Keratinocyte (primary cell): ENCODE results near the gene ZNF836. TPM values are rescaled to one million over a fixed set of nuclear protein-coding genes. Genes with fewer than 3 reads are reported as not detected.

Source experiments
- DNase-seq: peaks from one replicate; pipeline ENCODE4 v3.0.0-alpha.2; 2011; ENCODE audit warnings: low read depth, missing footprints, low spot score
- FAIRE-seq: peaks from 2 replicates; lab custom pipeline; 2011; peaks lifted over from hg19 to GRCh38; lab: Jason Lieb, UNC
- H2AFZ ChIP-seq: 2 replicates; pipeline ENCODE4 v1.6.0; 2012; ENCODE audit warnings: low read length, control low read depth, inconsistent platforms; ENCODE audit not compliant: control insufficient read depth
- H3K27ac ChIP-seq: 2 replicates; pipeline ENCODE4 v1.5.1; 2011; ENCODE audit warnings: low read length; ENCODE audit not compliant: control insufficient read depth, insufficient read depth
- H3K27me3 ChIP-seq: 3 replicates; pipeline ENCODE4 v1.6.0; 2011; ENCODE audit warnings: low read length; ENCODE audit not compliant: control insufficient read depth, insufficient read depth; ENCODE audit errors: extremely low read depth
- H3K36me3 ChIP-seq, 2 experiments: 2 replicates in 1 of 2; 3 replicates in 1 of 2; pipeline ENCODE4 v1.5.1; 2011; ENCODE audit warnings: low read length in 2 of 2, mild to moderate bottlenecking in 1 of 2; ENCODE audit not compliant: control insufficient read depth in 2 of 2, insufficient read depth in 2 of 2; ENCODE audit errors: extremely low read depth in 1 of 2
- H3K4me1 ChIP-seq: 3 replicates; pipeline ENCODE4 v1.5.1; 2011; ENCODE audit warnings: low read length; ENCODE audit not compliant: control insufficient read depth, insufficient read depth; ENCODE audit errors: extremely low read depth
- H3K4me2 ChIP-seq: 3 replicates; pipeline ENCODE4 v1.6.0; 2011; ENCODE audit warnings: low read depth, low read length; ENCODE audit not compliant: control insufficient read depth, insufficient read depth; ENCODE audit errors: extremely low read depth
- H3K4me3 ChIP-seq, 3 experiments: fragments of 200-600 bp in 1 of 3; sonication (generic) in 1 of 3; 2 replicates in 2 of 3; 3 replicates in 1 of 3; pipeline ENCODE4 v1.5.1; 2011 to 2016; ENCODE audit warnings: low read length in 3 of 3, mild to moderate bottlenecking in 3 of 3, control low read depth in 2 of 3, inconsistent platforms in 1 of 3, low read depth in 1 of 3, mixed read lengths in 1 of 3, mixed run types in 1 of 3, moderate library complexity in 1 of 3; ENCODE audit not compliant: control insufficient read depth in 2 of 3, insufficient read depth in 2 of 3; ENCODE audit errors: extremely low read depth in 1 of 3
- H3K79me2 ChIP-seq: 2 replicates; pipeline ENCODE4 v1.6.0; 2012; ENCODE audit warnings: low read length; ENCODE audit not compliant: control insufficient read depth, insufficient read depth
- H3K9ac ChIP-seq: 3 replicates; pipeline ENCODE4 v1.6.0; 2011; ENCODE audit warnings: low read length; ENCODE audit not compliant: control insufficient read depth, insufficient read depth; ENCODE audit errors: extremely low read depth
- H3K9me1 ChIP-seq: 3 replicates; pipeline ENCODE4 v1.6.0; 2011; ENCODE audit warnings: low read length; ENCODE audit not compliant: control insufficient read depth, insufficient read depth; ENCODE audit errors: extremely low read depth
- H3K9me3 ChIP-seq: 2 replicates; pipeline ENCODE4 v1.5.1; 2012; ENCODE audit warnings: low read depth, low read length; ENCODE audit not compliant: control insufficient read depth
- H4K20me1 ChIP-seq: 3 replicates; pipeline ENCODE4 v1.6.0; 2011; ENCODE audit warnings: low read length; ENCODE audit not compliant: control insufficient read depth, insufficient read depth; ENCODE audit errors: extremely low read depth
- EZH2 ChIP-seq: IDR thresholded peaks from one replicate; pipeline ENCODE4 v1.6.1; 2012; ENCODE audit warnings: inconsistent platforms, mild to moderate bottlenecking, low read length, moderate library complexity
- dilution Hi-C: fragments of 300-500 bp; cut with MboI; formaldehyde crosslinking; loops from one replicate; pipeline ENCODE4 v1.7.0; 2020; ENCODE audit warnings: low sequenced_read_pairs; ENCODE audit not compliant: extremely low pct_ligation_motif_present
- polyA plus RNA-seq, 5 experiments: library from polyadenylated mRNA; depleted of rRNA in 3 of 5; stranded (reverse) in 3 of 5; stranded (forward) in 1 of 5; unstranded in 1 of 5; fragments of >200 nt; gene quantifications; 1 replicate in 1 of 5; 2 replicates in 3 of 5; 3 replicates in 1 of 5; pipeline versions ENCODE4 v1.2.1 to v1.2.3, GENCODE V29; 2011 to 2012; ENCODE audit warnings: missing spikeins in 2 of 5, low read depth in 1 of 5, low replicate concordance in 1 of 5
- TF ChIP-seq, protein P1 (sequence below), 3 experiments: IDR thresholded peaks in 1 of 3; conservative IDR thresholded peaks in 1 of 3; optimal IDR thresholded peaks in 1 of 3; 2 replicates in 2 of 3; 3 replicates in 1 of 3; pipeline versions ENCODE3 to v1.5.1; 2011; ENCODE audit warnings: low read length in 3 of 3, mild to moderate bottlenecking in 3 of 3, moderate library complexity in 2 of 3, control low read depth in 1 of 3, inconsistent platforms in 1 of 3; ENCODE audit not compliant: insufficient read depth in 2 of 3; ENCODE audit errors: extremely low read depth in 1 of 3

Gene ZNF836
- polyA plus RNA-seq, 1 donor (not counting 4 experiments of a cell fraction or from before 2014, with no cell fraction given): 5.0 TPM

DNA sequence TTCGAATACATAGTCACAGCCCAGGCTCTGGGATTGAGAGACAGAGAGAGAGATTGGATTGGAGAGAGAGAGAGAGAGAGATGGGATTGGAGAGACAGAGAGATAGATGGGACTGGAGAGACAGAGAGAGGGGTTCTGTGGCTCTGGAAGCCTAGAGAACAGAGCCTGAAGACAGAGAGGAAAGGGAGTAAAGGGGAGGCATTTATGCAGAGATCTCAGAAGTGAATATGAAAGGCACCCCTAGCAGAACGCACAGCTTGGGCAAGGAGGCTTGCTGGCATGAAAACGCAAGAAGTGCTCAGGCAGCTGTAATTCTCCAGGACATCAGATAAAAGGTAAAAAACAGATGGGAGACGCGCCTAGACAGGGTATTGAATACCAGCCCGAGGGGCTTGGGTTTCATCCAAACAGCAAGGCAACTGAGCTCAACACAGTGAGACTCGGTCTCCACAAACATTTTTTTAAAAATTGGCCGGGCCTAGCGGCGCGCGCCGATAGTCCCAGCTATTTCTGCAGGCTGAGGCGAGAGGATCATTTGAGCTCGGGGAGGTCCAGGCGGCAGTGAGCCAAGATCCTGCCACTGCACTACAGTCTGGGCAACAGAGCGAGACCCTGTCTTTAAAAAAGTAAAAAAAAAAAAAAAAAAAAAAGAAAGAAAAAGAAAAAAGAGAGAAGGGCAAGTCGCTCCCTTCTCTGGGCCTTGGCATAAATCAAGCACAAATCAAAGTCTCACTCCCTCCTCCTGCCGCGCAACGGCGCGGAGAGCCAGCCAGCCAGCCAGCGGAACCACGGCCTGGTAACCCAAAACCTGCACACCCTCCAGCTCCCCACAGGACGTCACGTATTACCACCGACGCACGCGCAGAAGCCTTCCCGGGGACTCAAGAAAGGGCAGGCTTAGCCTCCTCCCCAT is 17.7 kb upstream of the ZNF836 start:
- H3K4me2 ChIP-seq: peak overlapping the region; percentile 80
- peaks cover under 1% of the 10 kb centered on the region for H4K20me1 ChIP-seq
- DNase-seq: no peak
- H3K9me3 ChIP-seq: no peaks in the 10 kb centered on the region
- FAIRE-seq: peak; percentile 71
- peak overlapping the region; percentile 78 for H3K9ac ChIP-seq
- no peak for TF ChIP-seq EZH2
- TF ChIP-seq, protein P1, sequence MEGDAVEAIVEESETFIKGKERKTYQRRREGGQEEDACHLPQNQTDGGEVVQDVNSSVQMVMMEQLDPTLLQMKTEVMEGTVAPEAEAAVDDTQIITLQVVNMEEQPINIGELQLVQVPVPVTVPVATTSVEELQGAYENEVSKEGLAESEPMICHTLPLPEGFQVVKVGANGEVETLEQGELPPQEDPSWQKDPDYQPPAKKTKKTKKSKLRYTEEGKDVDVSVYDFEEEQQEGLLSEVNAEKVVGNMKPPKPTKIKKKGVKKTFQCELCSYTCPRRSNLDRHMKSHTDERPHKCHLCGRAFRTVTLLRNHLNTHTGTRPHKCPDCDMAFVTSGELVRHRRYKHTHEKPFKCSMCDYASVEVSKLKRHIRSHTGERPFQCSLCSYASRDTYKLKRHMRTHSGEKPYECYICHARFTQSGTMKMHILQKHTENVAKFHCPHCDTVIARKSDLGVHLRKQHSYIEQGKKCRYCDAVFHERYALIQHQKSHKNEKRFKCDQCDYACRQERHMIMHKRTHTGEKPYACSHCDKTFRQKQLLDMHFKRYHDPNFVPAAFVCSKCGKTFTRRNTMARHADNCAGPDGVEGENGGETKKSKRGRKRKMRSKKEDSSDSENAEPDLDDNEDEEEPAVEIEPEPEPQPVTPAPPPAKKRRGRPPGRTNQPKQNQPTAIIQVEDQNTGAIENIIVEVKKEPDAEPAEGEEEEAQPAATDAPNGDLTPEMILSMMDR (optimal IDR thresholded peaks at IDR 0.05 in 1 of 3, IDR thresholded peaks at IDR 0.05 in 1 of 3, conservative IDR thresholded peaks at IDR 0.05 in 1 of 3; ENCODE audit: extremely low read depth in 1 of 3, insufficient read depth in 2 of 3, low read length in 3 of 3): no peak
- peaks cover 2% of the 10 kb centered on the region for H3K9me1 ChIP-seq
- H3K36me3 ChIP-seq: peaks cover 5 to 7% of the 10 kb centered on the region in 2 experiments
- no peaks in the 10 kb centered on the region for H3K27me3 ChIP-seq
- peaks cover 20% of the 10 kb centered on the region for H3K4me1 ChIP-seq
- dilution Hi-C loops: no loop called here
- peaks cover 39% of the 10 kb centered on the region for H3K79me2 ChIP-seq
- peak overlapping the region; percentile 37 to 74 (median 65) for H3K4me3 ChIP-seq
- H3K27ac ChIP-seq: peak overlapping the region; percentile 55
- peak overlapping the region; percentile 41 for H2AFZ ChIP-seq

DNA sequence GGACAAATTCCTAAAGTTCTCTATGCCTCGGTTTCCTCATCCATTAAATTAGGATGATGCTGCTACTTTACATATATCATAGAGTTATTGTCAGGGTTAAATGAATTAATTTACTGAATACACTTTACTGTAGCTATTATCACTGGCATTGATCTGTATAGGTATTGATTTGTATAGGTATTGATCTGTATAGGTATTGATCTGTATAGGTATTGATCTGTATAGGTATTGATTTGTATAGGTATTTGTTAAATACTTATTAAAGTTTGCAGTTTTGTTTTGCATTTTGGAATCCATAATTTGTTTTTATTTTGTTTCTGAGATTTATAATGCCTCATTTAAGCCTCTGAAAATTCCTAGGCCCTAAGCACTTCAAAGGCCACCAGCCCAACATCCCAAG is 16.0 kb upstream of the ZNF836 start:
- H4K20me1 ChIP-seq: no peaks in the 10 kb centered on the region
- peaks cover 0 to under 1% of the 10 kb centered on the region in 2 experiments for H3K36me3 ChIP-seq
- H3K9me3 ChIP-seq: no peaks in the 10 kb centered on the region
- H3K4me3 ChIP-seq: no peak overlapping the region
- DNase-seq (no peak), FAIRE-seq (no peak)
- TF ChIP-seq, protein P1 (optimal IDR thresholded peaks at IDR 0.05 in 1 of 3, IDR thresholded peaks at IDR 0.05 in 1 of 3, conservative IDR thresholded peaks at IDR 0.05 in 1 of 3; ENCODE audit: extremely low read depth in 1 of 3, insufficient read depth in 2 of 3, low read length in 3 of 3): no peak
- TF ChIP-seq EZH2: no peak
- no peak overlapping the region for H3K4me2 ChIP-seq
- no peak overlapping the region for H3K27ac ChIP-seq
- no peak overlapping the region for H3K9ac ChIP-seq
- dilution Hi-C loops: no loop called here
- H3K27me3 ChIP-seq: no peaks in the 10 kb centered on the region
- no peaks in the 10 kb centered on the region for H3K9me1 ChIP-seq
- H2AFZ ChIP-seq: no peak overlapping the region
- H3K79me2 ChIP-seq: peaks cover 22% of the 10 kb centered on the region
- H3K4me1 ChIP-seq: peaks cover 20% of the 10 kb centered on the region
